HEK293T (cell line): ENCODE measurements around the gene SLC11A1.

Source experiments
- FOXA1 ChIP-seq: fragments of 450-650 bp; IDR thresholded peaks from 2 replicates; pipeline ENCODE4 v1.6.1; 2016; ENCODE audit warnings: mild to moderate bottlenecking
- SUZ12 ChIP-seq: fragments of 450-650 bp; IDR thresholded peaks from 2 replicates; pipeline ENCODE4 v1.6.1; 2016; ENCODE audit warnings: mild to moderate bottlenecking
- TARDBP ChIP-seq: fragments of 450-650 bp; IDR thresholded peaks from 2 replicates; pipeline ENCODE4 v1.6.1; 2016

- TF ChIP-seq SUZ12: no peak
- no peak for TF ChIP-seq FOXA1
- no peak for TF ChIP-seq TARDBP
Observed at GRCh38 chr2:218360453-218360852, 21.6 kb upstream of the SLC11A1 start.
